ENCODE measurements around the gene TBX1. TPM values are rescaled to one million over a fixed set of nuclear protein-coding genes. Genes with fewer than 3 reads are reported as not detected.

The TBX1 gene
- total RNA-seq, 4 donors from 2014 or later, result 1.6 to 7.0 (median 4.8) TPM

- H3K4me3 ChIP-seq, result no peak overlapping the region
- no peaks in the 10 kb centered on the region for H3K9me3 ChIP-seq
- no peak overlapping the region for H3K27ac ChIP-seq
- no peak for DNase-seq (ENCODE audit: low spot score in 2 of 2)
- 85% methylated on average over 9 of the region's 14 CpGs for WGBS
- peaks cover 42% of the 10 kb centered on the region for H3K4me1 ChIP-seq
- peaks cover 54% of the 10 kb centered on the region for H3K27me3 ChIP-seq
- no peak for TF ChIP-seq CTCF (IDR thresholded peaks at IDR 0.05)
- TF ChIP-seq POLR2A (IDR thresholded peaks at IDR 0.05), result no peak
- H3K36me3 ChIP-seq, result no peaks in the 10 kb centered on the region
Measured at GRCh38 chr22:19753996-19754700, 6.4 kb upstream of the TBX1 start.

GRCh38 chr22:19754701-19755144, 5.9 kb upstream of the TBX1 start:
- Histone ChIP-seq H3K9me3 (no peaks in the 10 kb centered on the region), H3K4me1 (peaks cover 48% of the 10 kb centered on the region), H3K4me3 (peak overlapping the region; percentile 44), H3K27ac (no peak overlapping the region), H3K36me3 (no peaks in the 10 kb centered on the region), H3K27me3 (peaks cover 59% of the 10 kb centered on the region)
- no peak for DNase-seq (ENCODE audit: low spot score in 2 of 2)
- WGBS, result 65% methylated on average over 10 of the region's 14 CpGs
- TF ChIP-seq CTCF (IDR thresholded peaks at IDR 0.05) (no peak), POLR2AphosphoS5 (IDR thresholded peaks at IDR 0.05) (no peak), EP300 (IDR thresholded peaks at IDR 0.05) (no peak), POLR2A (IDR thresholded peaks at IDR 0.05) (no peak)

- H3K9me3 ChIP-seq, result no peaks in the 10 kb centered on the region
- no peaks in the 10 kb centered on the region for H3K36me3 ChIP-seq
- H3K27me3 ChIP-seq, result peaks cover 58% of the 10 kb centered on the region
- 4% methylated on average over 19 of the region's 59 CpGs for WGBS
- peak overlapping the region; percentile 44 for H3K4me3 ChIP-seq
- H3K4me1 ChIP-seq, result peaks cover 53% of the 10 kb centered on the region
- H3K27ac ChIP-seq, result no peak overlapping the region
- no peak for DNase-seq (ENCODE audit: low spot score in 2 of 2)
- no peak for TF ChIP-seq POLR2AphosphoS5 (IDR thresholded peaks at IDR 0.05)
- no peak for TF ChIP-seq EP300 (IDR thresholded peaks at IDR 0.05)
- no peak for TF ChIP-seq POLR2A (IDR thresholded peaks at IDR 0.05)
- TF ChIP-seq CTCF (IDR thresholded peaks at IDR 0.05), result no peak
Measured at GRCh38 chr22:19755145-19755710, 5.3 kb upstream of the TBX1 start.

GRCh38 chr22:19755722-19756287, 4.8 kb upstream of the TBX1 start:
- H3K36me3 ChIP-seq, result no peaks in the 10 kb centered on the region
- H3K4me3 ChIP-seq, result peak overlapping the region; percentile 44
- no peak for TF ChIP-seq EP300 (IDR thresholded peaks at IDR 0.05)
- TF ChIP-seq POLR2A (IDR thresholded peaks at IDR 0.05), result no peak
- no peak for TF ChIP-seq CTCF (IDR thresholded peaks at IDR 0.05)
- no peak for TF ChIP-seq POLR2AphosphoS5 (IDR thresholded peaks at IDR 0.05)
- WGBS, result 20% methylated on average over 12 of the region's 26 CpGs
- no peaks in the 10 kb centered on the region for H3K9me3 ChIP-seq
- H3K4me1 ChIP-seq, result peaks cover 53% of the 10 kb centered on the region
- peaks cover 52% of the 10 kb centered on the region for H3K27me3 ChIP-seq
- H3K27ac ChIP-seq, result no peak overlapping the region
- no peak for DNase-seq (ENCODE audit: low spot score in 2 of 2)
